GM12891 (cell line): ENCODE measurements around the gene KCNN2.

Experiments used
- POLR2A ChIP-seq: IDR thresholded peaks from 2 replicates; pipeline ENCODE4 v1.6.1; 2011; ENCODE audit warnings: low read depth, low read length, control low read depth
- SPI1 ChIP-seq: IDR thresholded peaks from 2 replicates; pipeline ENCODE4 v1.6.1; 2011; ENCODE audit warnings: low read depth, low read length, control low read depth
- TAF1 ChIP-seq: IDR thresholded peaks from 2 replicates; pipeline ENCODE4 v1.6.1; 2011; ENCODE audit warnings: low read depth, low read length, control low read depth

GRCh38 chr5:114360816-114361723, 800 bp upstream of the KCNN2 start:
- TF ChIP-seq POLR2A (no peak), SPI1 (no peak), TAF1 (no peak)
